Kidney tubule cell (primary cell): ENCODE data around the gene APLP2.
"Not testable (repeated sequence)": the region's sequence is repeated elsewhere in the genome, so short reads cannot be mapped to it uniquely, and the experiment has no call there.

Source experiments
- DNase-seq: peaks from one replicate; pipeline ENCODE4 v3.0.0-alpha.2; 2018; ENCODE audit warnings: low spot score

The APLP2 gene

GRCh38 chr11:130069659-130070108 lies at the start of gene APLP2:
Gene APLP2 (plus strand): TSS chr11:130069894. CDS start chr11:130069978, 84 bp downstream.
- DNase-seq = peak; percentile 99

DNA sequence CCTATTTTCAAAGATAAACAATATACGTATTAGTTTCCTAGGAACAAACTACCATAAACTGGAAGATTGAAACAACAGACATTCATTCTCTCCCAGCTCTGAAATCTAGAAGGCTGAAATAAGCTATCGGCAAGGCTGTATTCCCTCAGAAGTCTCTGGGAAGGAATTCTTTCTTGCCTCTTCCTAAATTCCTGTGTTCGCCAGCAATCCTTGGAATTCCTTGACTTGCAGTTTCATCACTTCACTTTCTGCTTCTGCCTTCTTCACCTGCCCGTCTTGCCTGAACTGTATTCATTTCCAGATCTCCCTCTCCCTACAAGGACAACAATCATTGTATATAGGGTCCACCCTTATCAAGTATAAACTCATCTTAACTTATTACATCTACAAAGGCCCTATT lies 49.4 kb upstream of the APLP2 start:
- DNase-seq = peak; percentile 32

GRCh38 chr11:130021606-130022005 lies 48.1 kb upstream of the APLP2 start:
- not testable (repeated sequence) for DNase-seq

DNA sequence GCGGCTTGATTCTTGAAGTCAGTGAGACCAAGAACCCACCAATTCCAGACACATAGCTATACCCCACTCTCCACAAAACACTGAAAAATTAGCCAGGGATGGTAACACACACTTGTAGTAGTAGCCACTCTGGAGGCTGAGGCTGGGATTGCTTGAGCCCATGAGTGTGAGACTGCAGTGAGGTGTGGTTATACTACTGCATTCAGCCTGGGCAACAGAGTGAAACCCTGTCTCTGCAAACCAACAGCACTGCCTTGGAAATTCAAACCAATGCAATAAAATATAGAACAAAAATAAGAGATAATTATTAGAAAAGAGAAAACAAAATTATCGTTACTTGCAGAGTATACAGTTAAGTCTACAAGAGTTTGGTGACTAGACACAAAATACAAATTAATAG lies 46.9 kb upstream of the APLP2 start:
- peak; percentile 74 for DNase-seq

- DNase-seq = peak; percentile 92
These were observed 46.5 kb upstream of the APLP2 start for GRCh38 chr11:130023204-130023603.

DNA sequence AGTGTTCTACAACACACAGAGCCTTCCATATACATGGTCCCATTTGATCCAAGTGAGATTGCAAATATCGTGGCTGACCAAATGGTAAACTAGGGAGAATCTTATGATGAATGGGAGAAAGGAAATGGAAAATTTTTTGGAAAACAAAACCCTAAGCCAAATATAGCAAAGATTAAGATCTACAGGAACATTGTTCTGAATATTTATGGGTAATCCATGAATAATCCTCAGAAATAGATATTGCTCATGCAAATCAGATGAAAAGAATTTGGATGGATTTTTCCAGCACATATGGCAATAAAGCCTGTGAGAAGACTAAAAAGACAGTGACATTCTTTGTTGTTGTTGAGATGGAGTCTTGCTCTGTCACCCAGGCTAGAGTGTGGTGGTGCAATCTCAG lies 45.3 kb upstream of the APLP2 start:
- no peak for DNase-seq

- DNase-seq = no peak
These were observed 44.3 kb upstream of the APLP2 start for GRCh38 chr11:130025371-130025770.

- peak; percentile 61 for DNase-seq
These were observed 40.6 kb upstream of the APLP2 start for GRCh38 chr11:130029137-130029536.

DNA sequence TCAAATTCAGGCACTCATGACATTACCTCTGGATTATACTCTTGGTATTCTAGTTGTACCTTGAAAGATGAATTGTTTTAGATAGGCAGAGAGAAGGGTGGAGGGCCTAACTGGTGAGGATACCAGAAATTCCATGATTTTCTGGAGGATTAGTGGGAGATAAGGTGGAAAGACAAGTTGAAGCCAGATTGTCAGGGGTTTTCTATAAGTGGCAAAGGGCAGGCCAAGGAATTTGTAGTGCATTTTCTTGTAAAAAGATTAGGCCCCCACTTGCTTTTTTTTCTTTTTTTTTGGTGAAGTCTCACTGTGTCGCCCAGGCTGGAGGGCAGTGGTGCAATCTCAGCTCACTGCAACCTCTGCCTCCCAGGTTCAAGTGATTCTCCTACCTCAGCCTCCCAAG lies 38.6 kb upstream of the APLP2 start:
- DNase-seq = no peak

GRCh38 chr11:130031945-130032344 lies 37.7 kb upstream of the APLP2 start:
- DNase-seq = no peak

GRCh38 chr11:130032931-130033330 lies 36.8 kb upstream of the APLP2 start:
- no peak for DNase-seq

GRCh38 chr11:130034236-130034635 lies 35.5 kb upstream of the APLP2 start:
- DNase-seq = no peak

DNA sequence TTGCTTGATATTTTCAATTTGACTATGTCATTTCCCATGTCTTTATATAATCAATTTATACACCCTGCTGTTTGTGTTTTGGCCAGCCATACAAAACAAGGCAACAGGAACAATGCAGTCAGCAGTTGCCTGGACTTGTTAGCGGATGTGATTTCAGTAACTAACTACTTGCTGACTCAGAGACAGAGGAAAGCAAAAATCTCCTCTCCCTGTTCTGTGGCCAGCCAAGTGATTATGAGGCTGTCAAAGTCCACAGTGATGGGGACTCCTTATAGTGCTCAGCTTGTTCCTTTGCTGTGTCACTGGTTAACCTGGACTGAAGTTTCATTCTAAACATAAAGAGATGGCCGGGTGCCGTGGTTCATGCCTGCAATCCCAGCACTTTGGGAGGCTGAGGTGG lies 32.6 kb upstream of the APLP2 start:
- peak; percentile 89 for DNase-seq

DNA sequence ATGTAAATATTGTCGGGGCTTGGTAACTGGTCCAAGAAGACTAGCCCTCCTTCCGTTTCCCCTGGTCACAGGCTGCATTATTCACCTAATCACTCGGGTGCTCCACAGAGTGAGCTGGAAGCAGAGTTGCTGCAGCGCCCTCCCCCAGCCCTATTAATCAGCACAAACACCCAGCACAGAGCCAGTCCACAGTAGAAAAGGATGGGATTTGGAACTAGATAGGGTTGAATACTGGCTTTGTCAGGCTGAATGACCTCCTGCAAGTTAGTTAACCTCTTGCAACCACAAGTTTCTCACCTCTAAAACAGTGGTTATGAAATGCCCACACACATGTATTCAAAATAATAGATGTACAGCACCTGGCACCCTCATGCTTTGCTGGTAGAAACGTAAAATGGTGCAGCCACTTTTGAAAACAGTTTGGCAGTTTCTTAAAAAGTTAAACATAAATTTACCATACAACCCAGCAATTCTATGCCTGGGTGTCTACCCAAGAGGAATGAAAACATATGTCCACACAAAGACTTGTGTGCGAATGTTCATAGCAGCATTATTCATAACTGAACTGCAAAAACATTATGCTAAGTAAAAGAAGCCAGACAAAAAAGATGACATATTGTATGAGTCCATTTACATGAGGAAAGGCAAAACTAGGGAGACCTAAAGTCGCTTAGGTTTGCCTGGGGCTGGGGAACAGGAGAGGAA lies 31.7 kb upstream of the APLP2 start:
- DNase-seq = peak; percentile 57

- no peak for DNase-seq
These were observed 29.3 kb upstream of the APLP2 start for GRCh38 chr11:130040281-130040940.

DNA sequence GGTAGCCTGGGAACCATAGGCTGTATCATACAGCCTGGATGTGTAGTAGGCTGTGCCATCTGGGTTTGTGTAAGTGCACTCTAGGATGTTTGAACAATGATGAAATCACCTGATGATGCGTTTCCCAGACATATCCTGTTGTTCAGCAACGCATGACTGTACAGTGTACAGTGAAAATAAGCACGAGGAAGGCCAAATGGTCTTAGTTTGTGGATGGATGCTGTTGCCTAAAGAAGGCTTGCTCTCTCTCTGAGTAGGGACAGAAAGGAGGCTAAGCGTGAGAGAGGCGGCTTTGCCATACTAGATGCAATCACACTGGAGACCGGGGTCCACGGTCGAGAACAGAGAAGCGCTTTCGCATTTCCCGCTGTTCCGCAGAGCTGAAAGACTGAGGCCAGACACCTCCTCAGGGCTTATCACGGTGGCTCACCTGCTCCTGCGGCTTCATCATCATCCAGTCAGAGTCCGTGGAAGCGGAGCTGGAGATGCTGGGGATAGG lies 27.6 kb upstream of the APLP2 start:
- peak; percentile 91 for DNase-seq

- no peak for DNase-seq
These were observed 26.1 kb upstream of the APLP2 start for GRCh38 chr11:130043575-130043974.

DNA sequence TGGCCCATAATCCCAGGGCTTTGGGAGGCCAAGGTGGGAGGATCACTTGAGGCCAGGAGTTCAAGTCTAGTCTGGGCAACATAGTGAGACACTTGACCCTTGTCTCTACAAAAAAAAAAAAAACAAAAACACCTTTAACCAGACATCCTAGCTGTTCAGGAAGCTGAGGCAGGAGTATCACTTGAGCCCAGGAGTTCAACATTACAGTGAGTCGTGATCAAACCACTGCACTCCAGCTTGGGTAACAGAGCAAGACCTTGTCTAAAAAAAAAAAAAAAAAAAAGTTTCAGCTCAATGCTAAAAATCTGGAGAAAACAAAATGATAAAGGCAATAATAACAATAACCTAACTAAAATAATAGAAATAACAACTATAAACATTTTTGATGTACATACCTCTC lies 22.6 kb upstream of the APLP2 start:
- DNase-seq = peak; percentile 66

- no peak for DNase-seq
These were observed 20.3 kb upstream of the APLP2 start for GRCh38 chr11:130049328-130049771.

GRCh38 chr11:130050257-130050656 lies 19.4 kb upstream of the APLP2 start:
- DNase-seq = no peak

DNA sequence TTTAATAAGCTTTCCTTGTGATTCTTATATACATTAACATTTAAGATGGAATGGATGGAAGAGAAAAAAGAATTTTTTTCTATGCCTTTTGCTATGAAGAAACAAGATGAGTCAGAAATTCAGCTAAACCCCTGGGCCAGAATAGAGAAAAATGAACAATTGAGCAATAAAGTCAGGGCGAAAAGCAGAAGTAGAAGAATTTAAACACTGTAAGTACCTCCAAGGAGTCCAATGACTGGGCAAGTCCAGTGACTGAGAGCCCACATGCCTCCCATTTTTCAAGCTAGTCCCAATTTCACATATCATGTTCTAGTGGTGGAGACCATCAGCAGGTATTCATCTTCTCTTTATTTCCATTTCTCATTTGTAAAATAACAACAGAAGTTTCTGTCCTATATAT lies 18.6 kb upstream of the APLP2 start:
- no peak for DNase-seq

DNA sequence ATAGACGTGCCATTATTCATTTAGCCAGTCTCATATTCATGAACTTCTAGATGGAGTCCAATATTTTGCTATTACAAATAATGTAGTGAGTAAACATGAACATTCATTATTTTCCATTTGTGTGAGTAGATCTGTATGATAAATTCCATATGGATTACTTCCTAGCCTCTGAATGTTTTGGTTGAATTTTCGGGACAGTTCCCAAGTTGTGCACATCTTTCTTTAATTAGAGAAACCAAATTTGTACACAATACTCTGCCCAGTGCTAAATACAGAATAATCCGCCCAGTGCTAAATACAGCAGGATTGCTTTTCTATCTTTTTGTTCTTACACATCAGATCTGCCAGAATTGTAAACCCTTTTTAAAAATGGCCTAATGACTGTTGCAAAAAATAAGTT lies 17.1 kb upstream of the APLP2 start:
- no peak for DNase-seq

- DNase-seq = no peak
These were observed 14.7 kb upstream of the APLP2 start for GRCh38 chr11:130054966-130055365.
